A673 (cell line): ENCODE measurements around the gene RASGEF1C.

Experiments used
- CTCF ChIP-seq: fragments of 300-800, 200-600 bp; sonication (generic); conservative IDR thresholded peaks from 2 replicates; pipeline ENCODE4 v1.5.1; 2017; ENCODE audit warnings: low read depth, mild to moderate bottlenecking, antibody characterized with exemption, low read length, moderate library complexity, mixed read lengths
- EZH2 ChIP-seq: fragments of 200-600 bp; sonication (generic); IDR thresholded peaks from 2 replicates; pipeline ENCODE4 v1.6.1; 2017; ENCODE audit warnings: borderline replicate concordance, low read depth, mild to moderate bottlenecking, mixed read lengths, antibody characterized with exemption, low read length; ENCODE audit not compliant: poor library complexity, severe bottlenecking

GRCh38 chr5:180098526-180098925, 110.5 kb downstream of the RASGEF1C start:
- no peak for TF ChIP-seq CTCF
- no peak for TF ChIP-seq EZH2
